ENCODE results near the gene PKP3. TPM values are rescaled to one million over a fixed set of nuclear protein-coding genes. Genes with fewer than 3 reads are reported as not detected.

PKP3 gene
- total and polyA plus RNA-seq, 2 donors = 7.7 to 26.5 TPM

DNA sequence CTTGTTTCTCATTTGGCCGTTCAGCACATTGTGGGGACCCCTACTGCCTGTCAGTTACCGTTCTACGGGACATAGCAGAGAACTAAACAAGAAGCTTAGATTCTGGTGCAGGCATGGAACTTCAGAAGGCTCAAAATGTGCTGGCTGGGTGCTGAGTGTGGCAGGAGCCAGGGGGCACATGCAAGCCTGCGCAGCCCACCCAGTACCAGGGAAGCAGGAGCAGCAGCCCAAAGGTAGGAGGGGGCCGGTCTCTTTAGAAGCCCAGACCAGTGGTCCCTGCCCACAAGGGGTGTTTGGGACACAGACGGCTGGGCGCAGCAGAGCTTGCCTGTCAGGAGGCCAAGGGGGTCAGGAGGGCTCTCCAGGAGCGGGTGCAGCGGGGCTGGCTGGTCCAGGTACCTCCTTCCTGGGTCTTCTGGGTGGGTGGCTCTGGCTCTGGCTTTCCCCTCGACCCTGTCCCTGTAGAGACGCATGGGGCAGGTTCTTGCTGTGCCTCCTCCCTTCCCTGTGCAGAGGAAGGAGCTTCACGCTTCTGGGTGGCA is 58.3 kb downstream of the PKP3 start:
- 96% methylated on average over 12 of the region's 12 CpGs for WGBS
- no peak for DNase-seq (ENCODE audit: low read depth in 6 of 9, low spot score in 9 of 9)
- Histone ChIP-seq H3K27me3 (ENCODE audit: control insufficient read depth in 2 of 2, insufficient read depth in 1 of 2, low read length in 1 of 2) (no peaks in the 10 kb centered on the region), H3K36me3 (ENCODE audit: control insufficient read depth in 2 of 2, insufficient read depth in 2 of 2, low read length in 1 of 2) (peaks cover 18 to 30% of the 10 kb centered on the region in 2 donors), H3K9me3 (ENCODE audit: control insufficient read depth in 2 of 2, insufficient read depth in 1 of 2, low read length in 1 of 2) (peaks cover 0 to 12% of the 10 kb centered on the region in 2 donors), H3K4me1 (ENCODE audit: control insufficient read depth in 2 of 2, insufficient read depth in 2 of 2, low read length in 2 of 2) (peaks cover 14 to 54% of the 10 kb centered on the region in 2 donors), H3K4me3 (ENCODE audit: low read length in 2 of 2) (no peak overlapping the region), H3K27ac (ENCODE audit: low read depth in 1 of 2, low read length in 1 of 2) (no peak overlapping the region)

GRCh38 chr11:452916-453527 is 59.0 kb downstream of the PKP3 start:
- Histone ChIP-seq H3K4me3 (ENCODE audit: low read length in 2 of 2) (no peak overlapping the region), H3K4me1 (ENCODE audit: control insufficient read depth in 2 of 2, insufficient read depth in 2 of 2, low read length in 2 of 2) (peaks cover 14 to 53% of the 10 kb centered on the region in 2 donors), H3K36me3 (ENCODE audit: control insufficient read depth in 2 of 2, insufficient read depth in 2 of 2, low read length in 1 of 2) (peaks cover 18 to 30% of the 10 kb centered on the region in 2 donors), H3K27me3 (ENCODE audit: control insufficient read depth in 2 of 2, insufficient read depth in 1 of 2, low read length in 1 of 2) (no peaks in the 10 kb centered on the region), H3K27ac (ENCODE audit: low read depth in 1 of 2, low read length in 1 of 2) (no peak overlapping the region), H3K9me3 (ENCODE audit: control insufficient read depth in 2 of 2, insufficient read depth in 1 of 2, low read length in 1 of 2) (peaks cover 0 to 8% of the 10 kb centered on the region in 2 donors)
- DNase-seq (ENCODE audit: low read depth in 6 of 9, low spot score in 9 of 9) = no peak
- 97% methylated on average over 19 of the region's 19 CpGs for WGBS

GRCh38 chr11:453564-453963 is 59.6 kb downstream of the PKP3 start:
- peaks cover 11 to 48% of the 10 kb centered on the region in 2 donors for H3K4me1 ChIP-seq (ENCODE audit: control insufficient read depth in 2 of 2, insufficient read depth in 2 of 2, low read length in 2 of 2)
- no peak for DNase-seq (ENCODE audit: low read depth in 6 of 9, low spot score in 9 of 9)
- no peaks in the 10 kb centered on the region for H3K27me3 ChIP-seq (ENCODE audit: control insufficient read depth in 2 of 2, insufficient read depth in 1 of 2, low read length in 1 of 2)
- WGBS = 98% methylated on average over 13 of the region's 13 CpGs
- no peak overlapping the region for H3K27ac ChIP-seq (ENCODE audit: low read depth in 1 of 2, low read length in 1 of 2)
- H3K9me3 ChIP-seq (ENCODE audit: control insufficient read depth in 2 of 2, insufficient read depth in 1 of 2, low read length in 1 of 2) = peaks cover 0 to 5% of the 10 kb centered on the region in 2 donors
- H3K36me3 ChIP-seq (ENCODE audit: control insufficient read depth in 2 of 2, insufficient read depth in 2 of 2, low read length in 1 of 2) = peaks cover 18 to 30% of the 10 kb centered on the region in 2 donors
- H3K4me3 ChIP-seq (ENCODE audit: low read length in 2 of 2) = no peak overlapping the region

- WGBS = 98% methylated on average over 9 of the region's 9 CpGs
- no peaks in the 10 kb centered on the region for H3K27me3 ChIP-seq (ENCODE audit: control insufficient read depth in 2 of 2, insufficient read depth in 1 of 2, low read length in 1 of 2)
- peaks cover 18 to 30% of the 10 kb centered on the region in 2 donors for H3K36me3 ChIP-seq (ENCODE audit: control insufficient read depth in 2 of 2, insufficient read depth in 2 of 2, low read length in 1 of 2)
Observed at GRCh38 chr11:454043-454442, 60.0 kb downstream of the PKP3 start.

More at GRCh38 chr11:454043-454442, 60.0 kb downstream of the PKP3 start:
- Histone ChIP-seq H3K4me1 (ENCODE audit: control insufficient read depth in 2 of 2, insufficient read depth in 2 of 2, low read length in 2 of 2) (peaks cover 11 to 43% of the 10 kb centered on the region in 2 donors), H3K4me3 (ENCODE audit: low read length in 2 of 2) (no peak overlapping the region), H3K9me3 (ENCODE audit: control insufficient read depth in 2 of 2, insufficient read depth in 1 of 2, low read length in 1 of 2) (peaks cover 0 to 5% of the 10 kb centered on the region in 2 donors), H3K27ac (ENCODE audit: low read depth in 1 of 2, low read length in 1 of 2) (no peak overlapping the region)
- no peak for DNase-seq (ENCODE audit: low read depth in 6 of 9, low spot score in 9 of 9)

Other genes starting within 250 kb of the PKP3 start
- not detected for gene SCGB1C1, start 201.1 kb upstream of the PKP3 start, total RNA-seq
- 0.34 TPM for gene SCGB1C1, start 201.1 kb upstream of the PKP3 start, polyA plus RNA-seq
- gene BET1L, start 186.8 kb upstream of the PKP3 start, total RNA-seq = 9.3 TPM
- gene BET1L, start 186.8 kb upstream of the PKP3 start, polyA plus RNA-seq = 27.7 TPM
- 59.1 TPM for gene RIC8A, start 186.5 kb upstream of the PKP3 start, total RNA-seq
- 54.7 TPM for gene RIC8A, start 186.5 kb upstream of the PKP3 start, polyA plus RNA-seq
- gene SIRT3, start 157.9 kb upstream of the PKP3 start, total RNA-seq = 6.5 TPM
- 38.3 TPM for gene SIRT3, start 157.9 kb upstream of the PKP3 start, polyA plus RNA-seq
- 134 TPM for gene PSMD13, start 157.2 kb upstream of the PKP3 start, total RNA-seq
- gene PSMD13, start 157.2 kb upstream of the PKP3 start, polyA plus RNA-seq = 192 TPM
- gene NLRP6, start 115.8 kb upstream of the PKP3 start, total RNA-seq = 0.90 TPM
- gene NLRP6, start 115.8 kb upstream of the PKP3 start, polyA plus RNA-seq = 2.2 TPM
- gene PGGHG, start 105.1 kb upstream of the PKP3 start, total RNA-seq = 73.7 TPM
- 900 TPM for gene PGGHG, start 105.1 kb upstream of the PKP3 start, polyA plus RNA-seq
- gene IFITM5, start 94.7 kb upstream of the PKP3 start, total RNA-seq = not detected
- gene IFITM5, start 94.7 kb upstream of the PKP3 start, polyA plus RNA-seq = 0.25 TPM
- gene IFITM2, start 86.4 kb upstream of the PKP3 start, total RNA-seq = 305 TPM
- 467 TPM for gene IFITM2, start 86.4 kb upstream of the PKP3 start, polyA plus RNA-seq
- 206 TPM for gene IFITM1, start 80.2 kb upstream of the PKP3 start, total RNA-seq
- 463 TPM for gene IFITM1, start 80.2 kb upstream of the PKP3 start, polyA plus RNA-seq
- gene IFITM3, start 73.3 kb upstream of the PKP3 start, total RNA-seq = 48.1 TPM
- 636 TPM for gene IFITM3, start 73.3 kb upstream of the PKP3 start, polyA plus RNA-seq
- 3.5 TPM for gene B4GALNT4, start 24.7 kb upstream of the PKP3 start, total RNA-seq
- gene B4GALNT4, start 24.7 kb upstream of the PKP3 start, polyA plus RNA-seq = 6.1 TPM
- gene SIGIRR, start 20.8 kb downstream of the PKP3 start, total RNA-seq = 39.4 TPM
- 153 TPM for gene SIGIRR, start 20.8 kb downstream of the PKP3 start, polyA plus RNA-seq
- 26.3 TPM for gene ANO9, start 47.8 kb downstream of the PKP3 start, total RNA-seq
- 114 TPM for gene ANO9, start 47.8 kb downstream of the PKP3 start, polyA plus RNA-seq
- 12.1 TPM for gene PTDSS2, start 56.1 kb downstream of the PKP3 start, total RNA-seq
- 24.1 TPM for gene PTDSS2, start 56.1 kb downstream of the PKP3 start, polyA plus RNA-seq
- gene RNH1, start 113.0 kb downstream of the PKP3 start, total RNA-seq = 79.2 TPM
- gene RNH1, start 113.0 kb downstream of the PKP3 start, polyA plus RNA-seq = 114 TPM
- 44.1 TPM for gene HRAS, start 141.4 kb downstream of the PKP3 start, total RNA-seq
- 145 TPM for gene HRAS, start 141.4 kb downstream of the PKP3 start, polyA plus RNA-seq
- 0.47 TPM for gene LRRC56, start 143.3 kb downstream of the PKP3 start, total RNA-seq
- 2.4 TPM for gene LRRC56, start 143.3 kb downstream of the PKP3 start, polyA plus RNA-seq
- gene LMNTD2, start 166.5 kb downstream of the PKP3 start, total RNA-seq = 1.1 TPM
- gene LMNTD2, start 166.5 kb downstream of the PKP3 start, polyA plus RNA-seq = 5.8 TPM
- 22.5 TPM for gene RASSF7, start 166.8 kb downstream of the PKP3 start, total RNA-seq
- gene RASSF7, start 166.8 kb downstream of the PKP3 start, polyA plus RNA-seq = 51.2 TPM
- 17.0 TPM for gene PHRF1, start 182.3 kb downstream of the PKP3 start, total RNA-seq
- 23.7 TPM for gene PHRF1, start 182.3 kb downstream of the PKP3 start, polyA plus RNA-seq
- gene IRF7, start 221.7 kb downstream of the PKP3 start, total RNA-seq = 44.5 TPM
- gene IRF7, start 221.7 kb downstream of the PKP3 start, polyA plus RNA-seq = 102 TPM
- not detected for gene CDHR5, start 230.7 kb downstream of the PKP3 start, total RNA-seq
- gene CDHR5, start 230.7 kb downstream of the PKP3 start, polyA plus RNA-seq = 0.05 TPM
- 0.19 TPM for gene SCT, start 233.0 kb downstream of the PKP3 start, total RNA-seq
- gene SCT, start 233.0 kb downstream of the PKP3 start, polyA plus RNA-seq = 0.25 TPM
- gene DRD4, start 243.1 kb downstream of the PKP3 start, total RNA-seq = 0.09 TPM
- gene DRD4, start 243.1 kb downstream of the PKP3 start, polyA plus RNA-seq = 0.82 TPM